Activated CD8-positive, alpha-beta T cell treated with anti-CD3 and anti-CD28 coated beads for 36 hours (primary cell): ENCODE data around the gene GALNT14. TPM values are rescaled to one million over a fixed set of nuclear protein-coding genes. Genes with fewer than 3 reads are reported as not detected.
A peak's percentile ranks its signal among the peaks of the same experiment; 100 is the strongest.

Experiments used
- ATAC-seq: fragments of 200-7000 bp; cut with Tn5 transposase; one replicate; pipeline ENCODE4 v1.10.0; 2021; ENCODE audit warnings: mild to moderate bottlenecking, moderate library complexity
- CTCF ChIA-PET: fragments of 350-600 bp; sonication (Branson Sonifier 250); formaldehyde crosslinking; loops from one replicate; lab custom pipeline; 2021; ENCODE audit warnings: antibody characterized with exemption; lab: Charles Lee
- POLR2A ChIA-PET: fragments of 350-600 bp; sonication (Branson Sonifier 250); formaldehyde crosslinking; loops from one replicate; lab custom pipeline; 2021; ENCODE audit warnings: antibody characterized with exemption; lab: Charles Lee
- DNase-seq: peaks from one replicate; pipeline ENCODE4 v3.0.0-alpha.2; 2020
- H3K27ac Mint-ChIP-seq: one replicate; pipeline ENCODE4 v1.8.0; 2021; ENCODE audit warnings: mild to moderate bottlenecking, mixed read lengths
- H3K27me3 Mint-ChIP-seq: one replicate; pipeline ENCODE4 v1.8.0; 2021; ENCODE audit warnings: mixed read lengths
- H3K36me3 Mint-ChIP-seq: one replicate; pipeline ENCODE4 v1.8.0; 2021; ENCODE audit warnings: low read depth, mixed read lengths
- H3K4me1 Mint-ChIP-seq: one replicate; pipeline ENCODE4 v1.8.0; 2021; ENCODE audit warnings: low read depth, mixed read lengths
- H3K4me3 Mint-ChIP-seq: one replicate; pipeline ENCODE4 v1.8.0; 2021; ENCODE audit warnings: mild to moderate bottlenecking, moderate library complexity, mixed read lengths
- H3K9me3 Mint-ChIP-seq: one replicate; pipeline ENCODE4 v1.8.0; 2021; ENCODE audit warnings: mixed read lengths
- intact Hi-C: fragments of 100-400 bp; cut with micrococcal nuclease; formaldehyde crosslinking; loops from one replicate; pipeline ENCODE4 v1.10.0; 2022
- total RNA-seq, 2 experiments: library from RNA; stranded (reverse); gene quantifications; one replicate each; pipeline ENCODE4 v1.2.3, GENCODE V29; 2021
- TF ChIP-seq, protein P1 (sequence below): fragments of 200-600 bp; IDR thresholded peaks from one replicate; pipeline ENCODE4 v1.8.0; 2022; ENCODE audit warnings: antibody characterized with exemption, mild to moderate bottlenecking

Gene GALNT14
- total RNA-seq, 2 experiments from 2014 or later = 1.1 to 1.9 TPM

DNA sequence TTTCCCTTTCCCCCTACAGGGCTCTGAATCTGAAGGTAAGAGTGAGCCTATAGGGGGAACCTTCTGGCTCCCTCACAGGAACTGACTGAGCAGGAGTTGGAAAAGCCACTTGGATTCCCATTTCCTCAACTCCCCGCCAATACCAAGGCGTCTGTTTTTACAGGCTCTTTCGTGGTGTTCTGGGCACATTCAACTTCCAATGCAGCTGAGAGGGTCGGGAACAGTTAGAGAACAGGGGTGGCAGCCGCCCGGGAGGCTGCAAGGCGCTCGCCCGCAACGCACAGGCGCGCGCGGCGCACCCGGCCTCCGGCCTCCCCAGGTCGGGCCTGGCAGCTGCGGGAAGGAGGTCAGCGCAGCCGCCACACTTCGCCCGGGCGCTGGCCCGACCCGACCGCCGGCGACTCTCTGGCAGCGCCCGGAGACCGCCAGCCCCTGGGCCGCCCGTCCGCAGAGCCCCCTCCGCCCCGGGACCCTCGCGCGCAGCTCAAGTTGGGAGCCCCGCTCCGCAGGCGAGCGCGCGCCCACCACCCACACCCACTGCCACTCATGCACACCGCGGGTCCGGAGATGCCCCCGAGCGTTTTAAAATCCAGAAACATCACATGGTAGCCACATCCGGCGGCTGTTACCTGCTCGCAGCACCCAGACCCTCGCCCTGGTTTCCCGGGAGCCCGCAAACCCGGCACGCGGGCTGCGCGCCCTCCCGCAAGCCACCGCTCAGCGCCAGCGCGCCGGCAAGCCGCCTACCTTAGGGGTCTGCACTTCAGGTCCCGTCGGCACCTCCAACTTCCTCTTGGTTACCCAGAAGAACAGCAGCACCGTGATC, 816 bp downstream of the GALNT14 start:
- H3K4me1 Mint-ChIP-seq = peaks cover 8% of the 10 kb centered on the region
- peak overlapping the region; percentile 62 for H3K27ac Mint-ChIP-seq
- intact Hi-C loops = no loop called here
- H3K9me3 Mint-ChIP-seq = no peaks in the 10 kb centered on the region
- CTCF ChIA-PET = interaction anchor here (1.0 to 2.1 kb wide), 10 partner anchors 13 to 426 kb away, joined by 3 to 11 read pairs (median 4); partner anchors contain the start of gene EHD3
- peaks cover 51% of the 10 kb centered on the region for H3K27me3 Mint-ChIP-seq
- H3K4me3 Mint-ChIP-seq = peak overlapping the region; percentile 67
- no peak for ATAC-seq
- no peaks in the 10 kb centered on the region for H3K36me3 Mint-ChIP-seq
- TF ChIP-seq, protein P1, sequence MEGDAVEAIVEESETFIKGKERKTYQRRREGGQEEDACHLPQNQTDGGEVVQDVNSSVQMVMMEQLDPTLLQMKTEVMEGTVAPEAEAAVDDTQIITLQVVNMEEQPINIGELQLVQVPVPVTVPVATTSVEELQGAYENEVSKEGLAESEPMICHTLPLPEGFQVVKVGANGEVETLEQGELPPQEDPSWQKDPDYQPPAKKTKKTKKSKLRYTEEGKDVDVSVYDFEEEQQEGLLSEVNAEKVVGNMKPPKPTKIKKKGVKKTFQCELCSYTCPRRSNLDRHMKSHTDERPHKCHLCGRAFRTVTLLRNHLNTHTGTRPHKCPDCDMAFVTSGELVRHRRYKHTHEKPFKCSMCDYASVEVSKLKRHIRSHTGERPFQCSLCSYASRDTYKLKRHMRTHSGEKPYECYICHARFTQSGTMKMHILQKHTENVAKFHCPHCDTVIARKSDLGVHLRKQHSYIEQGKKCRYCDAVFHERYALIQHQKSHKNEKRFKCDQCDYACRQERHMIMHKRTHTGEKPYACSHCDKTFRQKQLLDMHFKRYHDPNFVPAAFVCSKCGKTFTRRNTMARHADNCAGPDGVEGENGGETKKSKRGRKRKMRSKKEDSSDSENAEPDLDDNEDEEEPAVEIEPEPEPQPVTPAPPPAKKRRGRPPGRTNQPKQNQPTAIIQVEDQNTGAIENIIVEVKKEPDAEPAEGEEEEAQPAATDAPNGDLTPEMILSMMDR = no peak
- POLR2A ChIA-PET = no interaction called here
- no peak for DNase-seq

- Mint-ChIP-seq H3K4me3 (peak overlapping the region; percentile 64), H3K9me3 (no peaks in the 10 kb centered on the region), H3K27me3 (peaks cover 48% of the 10 kb centered on the region), H3K27ac (no peak overlapping the region), H3K36me3 (no peaks in the 10 kb centered on the region), H3K4me1 (peaks cover 8% of the 10 kb centered on the region)
- intact Hi-C loops = no loop called here
- DNase-seq = peak; percentile 12
- ChIA-PET CTCF (interaction anchor here (1.6 kb wide), 1 partner anchor 97 kb away, joined by 4 read pairs; the partner anchor contains the start of gene EHD3), POLR2A (no interaction called here)
- no peak for ATAC-seq
- TF ChIP-seq, protein P1 = no peak
Measured at GRCh38 chr2:31136732-31137131, 1.5 kb downstream of the GALNT14 start.

DNA sequence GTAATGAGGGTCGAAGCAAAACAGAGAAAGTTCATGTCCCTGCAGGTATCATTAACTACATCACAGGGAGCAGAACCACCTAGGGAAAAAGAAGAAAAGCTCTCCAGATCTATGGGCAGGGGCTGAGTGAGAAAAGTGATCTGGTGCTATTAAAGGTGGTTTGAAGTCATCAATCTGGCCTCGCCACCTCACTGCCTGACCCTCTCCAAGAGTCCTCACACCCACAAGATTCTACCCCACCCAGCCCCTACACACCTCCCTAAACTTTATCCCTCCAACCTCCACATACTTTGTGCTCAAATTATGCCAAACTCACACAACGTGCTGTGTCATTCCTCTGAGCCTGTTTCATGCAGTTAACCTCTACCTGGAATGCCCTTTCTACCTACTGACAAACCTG, 2.2 kb downstream of the GALNT14 start:
- intact Hi-C loops = no loop called here

DNA sequence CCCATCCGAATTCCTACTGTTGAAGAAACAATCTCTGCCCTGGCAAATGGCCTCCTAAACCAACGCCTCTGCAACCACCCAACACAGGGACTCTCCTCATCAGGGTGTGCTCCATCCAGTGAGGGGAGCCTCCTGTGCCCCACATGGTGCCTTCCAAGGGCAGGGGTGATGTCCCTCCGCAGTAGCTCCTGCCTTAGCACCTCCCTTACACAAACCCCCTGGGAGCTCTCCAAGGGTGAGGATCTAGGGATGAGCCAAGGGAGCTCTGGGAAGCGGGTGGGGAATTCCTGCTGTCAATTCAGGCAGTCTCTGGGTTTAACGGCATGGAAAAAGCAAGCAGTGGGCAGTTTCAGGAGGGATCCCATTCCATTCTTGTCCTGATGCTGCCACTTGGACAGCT, 3.8 kb downstream of the GALNT14 start:
- H3K9me3 Mint-ChIP-seq = no peaks in the 10 kb centered on the region
- peaks cover 41% of the 10 kb centered on the region for H3K27me3 Mint-ChIP-seq
- no peak for DNase-seq
- H3K27ac Mint-ChIP-seq = no peak overlapping the region
- POLR2A ChIA-PET = no interaction called here
- intact Hi-C loops = no loop called here
- H3K4me3 Mint-ChIP-seq = no peak overlapping the region
- TF ChIP-seq, protein P1 = no peak
- no peak for ATAC-seq
- no peaks in the 10 kb centered on the region for H3K36me3 Mint-ChIP-seq
- H3K4me1 Mint-ChIP-seq = peaks cover 8% of the 10 kb centered on the region
- CTCF ChIA-PET = interaction anchor here (1.5 kb wide), 1 partner anchor 200 kb away, joined by 4 read pairs; no protein-coding TSS in a partner anchor

More for the DNA sequence above, 2.2 kb downstream of the GALNT14 start:
- ChIA-PET POLR2A (no interaction called here), CTCF (interaction anchor here (0.9 kb wide), 1 partner anchor 34 kb away, joined by 3 read pairs; no protein-coding TSS in a partner anchor)
- TF ChIP-seq, protein P1 = no peak
- Mint-ChIP-seq H3K4me3 (no peak overlapping the region), H3K4me1 (peaks cover 8% of the 10 kb centered on the region), H3K9me3 (no peaks in the 10 kb centered on the region), H3K27ac (no peak overlapping the region), H3K36me3 (no peaks in the 10 kb centered on the region), H3K27me3 (peaks cover 48% of the 10 kb centered on the region)
- DNase-seq (no peak), ATAC-seq (no peak)

- H3K27ac Mint-ChIP-seq = no peak overlapping the region
- CTCF ChIA-PET = interaction anchor here (0.9 kb wide), 1 partner anchor 270 kb away, joined by 3 read pairs; no protein-coding TSS in a partner anchor
- DNase-seq = no peak
- TF ChIP-seq, protein P1 = no peak
- no peak overlapping the region for H3K4me3 Mint-ChIP-seq
- H3K27me3 Mint-ChIP-seq = peaks cover 36% of the 10 kb centered on the region
- H3K4me1 Mint-ChIP-seq = peaks cover 7% of the 10 kb centered on the region
- POLR2A ChIA-PET = no interaction called here
- no peak for ATAC-seq
- H3K9me3 Mint-ChIP-seq = no peaks in the 10 kb centered on the region
- H3K36me3 Mint-ChIP-seq = no peaks in the 10 kb centered on the region
- intact Hi-C loops = no loop called here
Measured at GRCh38 chr2:31132786-31133185, 5.5 kb downstream of the GALNT14 start.
